SK-N-SH (cell line): ENCODE results near the gene CDK4.

ENCODE experiments used
- MXI1 ChIP-seq: IDR thresholded peaks from 2 replicates; pipeline ENCODE4 v1.6.1; 2012; ENCODE audit warnings: mild to moderate bottlenecking, low read depth, low read length, improper control_type of control experiment
- RFX5 ChIP-seq: IDR thresholded peaks from 2 replicates; pipeline ENCODE4 v1.6.1; 2012; ENCODE audit warnings: mild to moderate bottlenecking, improper control_type of control experiment, low read length
- USF1 ChIP-seq: IDR thresholded peaks from 2 replicates; pipeline ENCODE4 v1.4.0; 2012; ENCODE audit warnings: low read depth, borderline replicate concordance

- TF ChIP-seq USF1 (no peak), MXI1 (no peak), RFX5 (no peak)
Measured at GRCh38 chr12:57756406-57757341, 4.6 kb upstream of the CDK4 start.
